Esophagus muscularis mucosa (tissue), 4 donors: Measurements from ENCODE around the gene SNRPD1.

ENCODE experiments used
- CTCF ChIP-seq, 3 experiments: fragments of 200-600 bp in 2 of 3; fragments of 450-650 bp in 1 of 3; sonication (generic) in 2 of 3; IDR thresholded peaks; one replicate each; pipeline ENCODE4 v1.5.1; 2017 to 2019; ENCODE audit warnings: antibody characterized with exemption in 3 of 3, mild to moderate bottlenecking in 2 of 3, moderate library complexity in 1 of 3
- EP300 ChIP-seq: sonication (generic); formaldehyde crosslinking; IDR thresholded peaks from one replicate; pipeline ENCODE4 v1.6.1; 2017; ENCODE audit warnings: antibody characterized with exemption
- POLR2A ChIP-seq: fragments of 450-650 bp; IDR thresholded peaks from one replicate; pipeline ENCODE4 v1.6.1; 2017; ENCODE audit warnings: antibody characterized with exemption, moderate library complexity, mild to moderate bottlenecking, low read depth
- POLR2AphosphoS5 ChIP-seq, 2 donors: sonication (generic); formaldehyde crosslinking; IDR thresholded peaks; one replicate each; pipeline ENCODE4 v1.6.1; 2017; ENCODE audit warnings: antibody characterized with exemption in 2 of 2

DNA sequence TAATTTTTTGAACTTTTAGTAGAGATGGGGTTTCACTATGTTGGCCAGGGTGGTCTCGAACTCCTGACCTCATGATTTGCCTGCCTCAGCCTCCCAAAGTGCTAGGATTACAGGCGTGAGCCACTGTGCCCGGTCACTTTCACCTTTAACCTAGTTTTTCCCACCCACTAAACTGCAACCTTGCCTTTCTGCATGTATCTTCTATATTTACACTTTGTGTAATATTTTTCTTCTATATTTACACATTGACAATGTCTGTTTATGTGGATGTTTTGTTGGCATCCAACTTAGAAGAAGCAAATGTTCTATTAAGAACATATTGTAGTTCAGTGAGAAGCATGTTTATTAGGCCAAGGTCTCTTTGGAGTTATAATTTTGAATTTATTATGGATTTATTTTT lies 26.7 kb downstream of the SNRPD1 start:
- TF ChIP-seq CTCF (IDR thresholded peaks at IDR 0.05) (no peak), POLR2AphosphoS5 (IDR thresholded peaks at IDR 0.05) (no peak), EP300 (no peak), POLR2A (no peak)
